ENCODE data around the gene GJC1. TPM values are rescaled to one million over a fixed set of nuclear protein-coding genes. Genes with fewer than 3 reads are reported as not detected.
"Not testable (repeated sequence)": the region's sequence is repeated elsewhere in the genome, so short reads cannot be mapped to it uniquely, and the experiment has no call there.

The GJC1 gene
- total RNA-seq, 2 experiments from 2014 or later = 2.7 to 3.7 TPM

DNA sequence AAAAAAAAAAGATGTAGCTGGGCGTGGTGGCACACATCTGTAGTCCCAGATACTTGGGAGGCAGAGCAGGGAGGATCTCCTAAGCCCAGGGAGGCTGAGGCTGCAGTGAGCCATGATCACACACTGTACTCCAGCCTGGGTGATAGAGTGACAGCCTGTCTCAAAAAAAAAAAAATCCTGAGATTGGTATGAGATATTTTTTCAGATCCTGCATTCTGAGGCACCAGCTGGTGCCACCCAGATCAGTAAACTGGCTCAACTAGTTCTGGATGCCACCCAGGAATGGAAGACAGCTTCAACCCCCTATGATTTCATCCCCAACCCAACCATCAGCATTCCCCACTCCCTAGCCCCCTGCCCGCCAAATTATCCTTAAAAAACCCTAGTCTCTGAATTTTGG lies 7.1 kb upstream of the GJC1 start:
- CTCF ChIA-PET = interaction anchor here (0.7 to 2.2 kb wide), 5 partner anchors 20 to 436 kb away, joined by 3 to 6 read pairs (median 3); no protein-coding TSS in a partner anchor
- ATAC-seq (no peak), DNase-seq (no peak)
- Mint-ChIP-seq H3K4me3 (no peak overlapping the region), H3K36me3 (no peaks in the 10 kb centered on the region), H3K27me3 (peaks cover 18% of the 10 kb centered on the region), H3K9me3 (ENCODE audit: low read depth) (no peaks in the 10 kb centered on the region), H3K4me1 (no peaks in the 10 kb centered on the region), H3K27ac (no peak overlapping the region)

DNA sequence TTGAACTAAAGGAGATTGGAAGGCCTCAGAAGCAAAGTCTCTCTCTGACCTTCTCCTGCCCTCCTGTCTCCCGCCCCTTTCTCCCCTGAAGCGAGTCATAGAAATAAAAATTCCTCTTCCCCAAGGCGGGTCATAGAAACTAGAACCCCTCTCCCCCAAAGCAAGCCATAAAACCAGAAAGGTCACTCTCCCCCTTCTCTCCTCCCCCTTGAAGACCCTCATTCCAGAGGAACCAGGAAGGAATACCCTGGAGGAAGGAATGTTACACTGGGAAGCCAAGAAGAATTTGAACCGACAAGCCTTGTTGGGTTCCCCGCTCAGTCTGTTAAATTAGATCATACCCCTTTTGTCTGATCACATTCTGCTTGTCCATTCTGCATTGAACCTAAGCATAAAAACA lies 2.7 kb upstream of the GJC1 start:
- Mint-ChIP-seq H3K27me3 (peaks cover 52% of the 10 kb centered on the region), H3K4me3 (no peak overlapping the region), H3K9me3 (ENCODE audit: low read depth) (no peaks in the 10 kb centered on the region), H3K4me1 (peaks cover 6% of the 10 kb centered on the region), H3K36me3 (peaks cover 3% of the 10 kb centered on the region), H3K27ac (no peak overlapping the region)
- ATAC-seq = no peak
- CTCF ChIA-PET = interaction anchor here (2.9 kb wide), 1 partner anchor 54 kb away, joined by 21 read pairs; no protein-coding TSS in a partner anchor
- DNase-seq = no peak

DNA sequence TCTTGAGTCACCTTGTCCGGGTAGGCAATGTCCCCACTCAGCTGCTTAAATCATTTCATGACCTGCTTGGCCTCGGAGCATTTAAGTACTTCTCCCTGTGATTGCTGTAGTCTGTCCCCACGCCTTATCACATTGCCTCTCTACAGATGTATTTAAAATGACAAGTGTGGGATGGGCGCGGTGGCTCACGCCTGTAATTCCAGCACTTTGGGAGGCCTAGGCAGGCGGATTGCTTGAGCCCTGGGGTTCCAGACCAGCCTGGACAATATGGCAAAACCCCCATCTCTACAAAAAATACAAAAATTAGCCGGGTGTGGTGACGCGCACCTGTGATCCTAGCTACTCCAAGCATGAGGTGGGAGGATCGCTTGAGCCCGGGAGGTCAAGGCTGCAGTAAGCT lies 1.3 kb upstream of the GJC1 start:
- peaks cover 6% of the 10 kb centered on the region for H3K4me1 Mint-ChIP-seq
- H3K9me3 Mint-ChIP-seq (ENCODE audit: low read depth) = no peaks in the 10 kb centered on the region
- CTCF ChIA-PET = interaction anchor here (0.5 to 2.9 kb wide), 3 partner anchors 53 to 321 kb away, joined by 3 to 21 read pairs (median 4); partner anchors contain the start of gene ACBD4
- peaks cover 64% of the 10 kb centered on the region for H3K27me3 Mint-ChIP-seq
- no peak overlapping the region for H3K4me3 Mint-ChIP-seq
- ATAC-seq = no peak
- peaks cover 3% of the 10 kb centered on the region for H3K36me3 Mint-ChIP-seq
- no peak for DNase-seq
- H3K27ac Mint-ChIP-seq = no peak overlapping the region

DNA sequence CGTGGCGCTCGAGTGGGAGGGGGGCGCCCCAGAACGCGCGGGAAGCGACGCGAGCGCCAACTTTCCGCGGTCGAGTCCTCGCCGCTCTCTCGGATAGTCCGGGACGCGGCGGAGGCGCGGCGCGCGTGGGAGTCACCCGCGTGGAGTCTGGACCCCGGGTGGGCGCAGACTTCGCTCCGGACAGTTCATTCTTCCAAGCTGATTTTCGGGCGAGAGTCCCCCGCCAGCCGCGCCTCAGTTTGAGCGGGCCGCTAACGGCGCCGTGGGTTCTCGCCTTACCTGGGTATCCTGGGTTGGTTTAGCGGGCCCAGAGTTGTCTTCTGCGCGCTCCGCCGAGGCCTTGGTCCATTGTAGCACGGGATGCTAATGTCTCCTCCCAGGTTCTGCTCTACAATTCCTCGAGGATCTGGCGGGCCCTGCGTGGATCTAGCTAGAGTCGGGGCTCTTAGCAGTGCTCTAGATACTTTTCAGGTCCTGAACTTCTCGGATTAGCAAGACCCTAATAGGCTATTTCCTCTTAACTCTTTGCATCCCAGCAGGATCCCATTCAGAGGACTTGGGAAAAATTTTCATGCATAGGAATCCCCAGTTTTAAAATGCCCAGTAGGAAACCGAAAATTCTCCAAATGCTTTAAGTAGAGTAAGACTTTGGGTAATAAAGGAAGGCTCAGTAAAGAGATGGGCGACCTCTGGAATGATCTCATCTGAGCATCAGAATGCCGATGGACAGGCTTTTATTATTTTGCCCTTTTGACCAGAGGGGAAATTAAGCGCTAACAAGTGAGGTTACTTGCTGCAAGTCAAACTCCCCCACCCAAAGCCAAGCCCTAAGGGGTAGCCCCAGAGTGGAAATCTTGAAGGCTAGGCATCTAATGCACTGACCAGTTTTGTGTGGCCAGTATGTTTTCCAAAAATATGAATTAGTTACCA lies 537 bp upstream of the GJC1 start:
- ATAC-seq (peak; percentile 37), DNase-seq (no peak)
- CTCF ChIA-PET = interaction anchor here (0.5 to 2.9 kb wide), 3 partner anchors 52 to 322 kb away, joined by 3 to 21 read pairs (median 4); partner anchors contain the start of gene ACBD4
- Mint-ChIP-seq H3K9me3 (ENCODE audit: low read depth) (no peaks in the 10 kb centered on the region), H3K4me1 (peaks cover 6% of the 10 kb centered on the region), H3K27me3 (peaks cover 66% of the 10 kb centered on the region), H3K27ac (no peak overlapping the region), H3K4me3 (peak overlapping the region; percentile 53), H3K36me3 (peaks cover 3% of the 10 kb centered on the region)

DNA sequence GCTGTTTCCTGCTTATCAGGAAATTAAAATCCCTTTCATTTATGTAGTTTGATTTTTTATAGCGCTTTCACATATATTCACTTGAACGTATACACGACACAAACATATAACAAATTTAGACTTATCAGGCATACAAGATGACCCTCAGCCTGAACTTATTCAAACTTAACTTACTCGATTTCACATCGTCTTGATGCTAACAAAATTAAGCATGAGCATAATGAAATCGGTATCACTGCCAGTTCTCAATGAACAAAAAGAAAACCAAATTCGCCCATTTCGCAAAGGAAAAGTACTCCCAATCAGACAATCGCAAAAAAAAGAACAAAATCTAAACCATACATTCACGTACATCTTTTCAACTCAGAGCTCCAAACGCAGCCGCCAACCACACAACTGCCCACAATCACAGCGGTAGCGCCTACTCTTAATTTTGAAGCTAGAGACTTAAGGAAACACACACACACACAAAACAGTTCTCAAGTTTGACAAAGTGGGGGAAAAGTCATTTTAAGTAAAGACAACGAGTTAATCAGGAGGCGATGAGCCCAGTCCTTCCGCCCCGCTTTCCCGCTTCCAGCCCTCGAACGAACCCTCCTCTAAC lies 1.1 kb downstream of the GJC1 start:
- no peak overlapping the region for H3K27ac Mint-ChIP-seq
- no peak for ATAC-seq
- no peaks in the 10 kb centered on the region for H3K9me3 Mint-ChIP-seq (ENCODE audit: low read depth)
- H3K27me3 Mint-ChIP-seq = peaks cover 64% of the 10 kb centered on the region
- peaks cover 6% of the 10 kb centered on the region for H3K4me1 Mint-ChIP-seq
- CTCF ChIA-PET = interaction anchor here (1.0 to 1.7 kb wide), 2 partner anchors 50 to 54 kb away, joined by 4 to 13 read pairs; no protein-coding TSS in a partner anchor
- peak; percentile 52 for DNase-seq
- H3K36me3 Mint-ChIP-seq = peaks cover 3% of the 10 kb centered on the region
- H3K4me3 Mint-ChIP-seq = peak overlapping the region; percentile 61

DNA sequence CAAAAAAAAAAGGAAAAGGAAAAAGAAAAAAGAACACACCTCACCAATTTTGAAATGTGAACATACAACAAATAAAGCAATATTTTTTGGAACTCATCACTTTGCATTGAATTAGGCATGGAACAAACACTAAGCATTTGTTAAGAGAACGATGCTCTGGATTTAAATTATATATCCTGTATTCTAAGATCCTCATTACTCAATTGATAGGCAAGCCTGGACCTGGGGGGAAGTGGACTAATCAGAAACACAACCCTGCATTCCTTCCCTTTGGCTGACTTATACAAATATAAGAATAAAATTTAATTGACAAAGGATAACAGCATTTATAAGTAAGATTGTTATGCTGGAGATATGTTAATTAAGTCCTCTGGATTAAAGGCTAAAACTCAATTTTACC lies 2.2 kb downstream of the GJC1 start:
- peaks cover 55% of the 10 kb centered on the region for H3K27me3 Mint-ChIP-seq
- H3K4me1 Mint-ChIP-seq = peaks cover 6% of the 10 kb centered on the region
- H3K27ac Mint-ChIP-seq = no peak overlapping the region
- no peak for DNase-seq
- H3K36me3 Mint-ChIP-seq = peaks cover 3% of the 10 kb centered on the region
- CTCF ChIA-PET = interaction anchor here (1.7 kb wide), 1 partner anchor 48 kb away, joined by 13 read pairs; no protein-coding TSS in a partner anchor
- H3K9me3 Mint-ChIP-seq (ENCODE audit: low read depth) = no peaks in the 10 kb centered on the region
- no peak for ATAC-seq
- H3K4me3 Mint-ChIP-seq = no peak overlapping the region

DNA sequence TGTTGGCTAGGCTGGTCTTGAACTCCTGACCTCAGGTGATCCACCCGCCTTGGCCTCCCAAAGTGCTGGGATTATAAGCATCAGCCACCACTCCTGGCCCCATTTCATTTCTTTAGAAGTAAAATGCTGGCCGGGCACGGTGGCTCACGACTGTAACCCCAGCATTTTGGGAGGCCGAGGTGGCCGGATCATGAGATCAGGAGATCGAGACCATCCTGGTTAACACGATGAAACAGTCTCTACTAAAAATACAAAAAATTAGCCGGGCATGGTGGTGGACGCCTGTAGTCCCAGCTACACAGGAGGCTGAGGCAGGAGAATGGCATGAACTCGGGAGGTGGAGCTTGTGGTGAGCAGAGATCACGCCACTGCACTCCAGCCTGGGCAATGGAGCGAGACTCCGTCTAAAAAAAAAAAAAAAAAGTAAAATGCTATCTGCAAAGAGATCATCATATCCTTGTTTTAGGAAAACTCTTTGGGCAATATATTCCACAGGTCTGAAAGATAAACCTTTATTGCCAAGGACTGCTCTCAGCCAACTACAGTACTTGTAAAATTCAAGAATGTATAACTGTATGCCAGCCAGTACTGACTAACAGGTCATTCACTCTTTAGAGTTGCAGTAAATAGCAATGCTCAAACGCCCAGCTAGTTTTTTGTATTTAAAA lies 3.8 kb downstream of the GJC1 start:
- Mint-ChIP-seq H3K27me3 (peaks cover 39% of the 10 kb centered on the region), H3K4me3 (no peak overlapping the region), H3K4me1 (peaks cover 6% of the 10 kb centered on the region), H3K36me3 (peaks cover 3% of the 10 kb centered on the region), H3K9me3 (ENCODE audit: low read depth) (no peaks in the 10 kb centered on the region), H3K27ac (no peak overlapping the region)
- DNase-seq (no peak), ATAC-seq (no peak)
- CTCF ChIA-PET = interaction anchor here (0.6 to 1.0 kb wide), 2 partner anchors 47 to 565 kb away, joined by 3 read pairs; no protein-coding TSS in a partner anchor

DNA sequence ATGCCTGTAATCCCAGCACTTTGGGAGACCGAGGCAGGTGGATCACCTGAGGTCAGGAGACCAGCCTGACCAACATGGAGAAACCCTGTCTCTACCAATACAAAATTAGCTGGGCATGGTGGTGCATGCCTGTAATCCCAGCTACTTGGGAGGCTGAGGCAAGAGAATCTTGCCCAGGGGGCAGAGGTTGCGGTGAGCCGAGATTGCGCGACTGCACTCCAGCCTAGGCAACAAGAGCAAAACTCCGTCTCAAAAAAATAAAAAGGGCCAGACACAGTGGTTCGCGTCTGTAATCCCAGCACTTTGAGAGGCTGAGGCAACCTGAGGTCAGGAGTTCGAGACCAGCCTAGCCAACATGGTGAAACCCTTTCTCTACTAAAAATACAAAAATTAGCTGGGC lies 4.9 kb downstream of the GJC1 start:
- ATAC-seq = not testable (repeated sequence)

DNA sequence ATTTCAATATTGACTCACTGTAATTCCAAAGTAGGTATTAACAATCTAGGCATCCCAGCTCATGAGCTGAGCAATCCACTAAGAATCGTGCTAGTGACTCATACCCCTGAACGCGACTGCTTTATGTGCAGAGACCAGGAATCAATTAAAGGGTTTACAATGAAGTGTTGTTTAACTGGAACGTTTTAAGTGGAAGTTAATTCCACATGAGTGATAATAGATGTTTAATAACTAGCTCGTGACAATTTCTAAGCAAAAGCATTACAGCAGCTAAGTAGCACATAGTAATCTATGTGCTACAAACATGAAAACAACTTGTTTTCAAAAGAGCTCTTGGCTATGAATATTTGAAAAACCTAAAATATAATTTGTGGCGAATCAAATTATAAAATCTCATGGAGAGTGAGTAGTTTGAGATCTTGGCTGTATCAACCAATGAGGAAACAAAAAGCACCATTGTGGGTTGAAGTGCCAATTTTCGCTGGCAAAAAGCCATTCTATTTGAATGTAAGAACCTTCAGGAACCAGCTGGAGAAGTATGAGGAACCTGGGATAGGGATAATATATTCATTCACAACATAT lies 9.4 kb downstream of the GJC1 start:
- ATAC-seq (no peak), DNase-seq (no peak)
- Mint-ChIP-seq H3K9me3 (ENCODE audit: low read depth) (no peaks in the 10 kb centered on the region), H3K4me3 (no peak overlapping the region), H3K27ac (no peak overlapping the region), H3K27me3 (peaks cover 18% of the 10 kb centered on the region), H3K4me1 (no peaks in the 10 kb centered on the region), H3K36me3 (no peaks in the 10 kb centered on the region)
- CTCF ChIA-PET = interaction anchor here (0.7 kb wide), 1 partner anchor 12 kb away, joined by 3 read pairs; no protein-coding TSS in a partner anchor

More for the DNA sequence above, 4.9 kb downstream of the GJC1 start:
- not testable (repeated sequence) for H3K4me3 Mint-ChIP-seq; H3K27ac Mint-ChIP-seq; H3K4me1 Mint-ChIP-seq; DNase-seq; H3K36me3 Mint-ChIP-seq; H3K9me3 Mint-ChIP-seq (ENCODE audit: low read depth)
- peaks cover 38% of the 10 kb centered on the region for H3K27me3 Mint-ChIP-seq
- CTCF ChIA-PET = interaction anchor here (0.6 kb wide), 1 partner anchor 532 kb away, joined by 4 read pairs; no protein-coding TSS in a partner anchor

DNA sequence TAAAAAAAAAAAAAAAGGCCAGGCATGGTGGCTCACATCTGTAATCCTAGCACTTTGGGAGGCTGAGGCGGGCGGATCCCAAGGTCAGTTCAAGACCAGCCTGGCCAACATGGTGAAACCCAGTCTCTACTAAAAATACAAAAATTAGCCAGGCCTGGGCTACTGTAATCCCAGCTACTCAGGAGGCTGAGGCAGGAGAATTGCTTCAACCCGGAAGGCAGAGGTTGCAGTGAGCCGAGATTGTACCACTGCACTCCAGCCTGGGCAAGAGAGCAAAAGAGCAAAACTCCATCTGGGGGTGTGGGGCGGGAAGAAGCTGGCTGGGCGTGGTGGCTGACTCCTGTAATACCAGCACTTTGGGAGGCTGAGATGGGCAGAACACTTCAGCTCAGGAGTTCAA lies 11.6 kb downstream of the GJC1 start:
- CTCF ChIA-PET; H3K27ac Mint-ChIP-seq; H3K4me1 Mint-ChIP-seq; H3K9me3 Mint-ChIP-seq (ENCODE audit: low read depth); H3K4me3 Mint-ChIP-seq; DNase-seq; ATAC-seq; H3K36me3 Mint-ChIP-seq: not testable (repeated sequence)
- H3K27me3 Mint-ChIP-seq = peaks cover 20% of the 10 kb centered on the region

DNA sequence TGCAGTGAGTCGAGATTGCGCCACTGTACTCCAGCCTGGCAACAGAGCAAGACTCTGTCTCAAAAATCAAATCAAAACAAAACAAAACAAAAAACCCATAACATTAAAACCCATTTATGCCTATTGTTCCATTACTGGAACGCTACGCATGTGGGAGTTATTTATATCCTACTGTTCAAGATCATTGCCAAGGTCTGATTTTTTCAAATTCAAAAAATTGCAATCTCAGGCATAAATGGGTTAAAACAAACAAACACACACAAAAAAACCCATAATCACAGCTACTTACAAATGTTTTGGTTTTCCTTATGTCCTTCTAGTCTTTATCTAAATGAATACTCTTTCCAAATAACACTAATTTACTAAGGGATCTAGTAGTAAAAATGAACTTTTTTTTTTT lies 17.8 kb downstream of the GJC1 start:
- DNase-seq (no peak), ATAC-seq (no peak)
- Mint-ChIP-seq H3K9me3 (ENCODE audit: low read depth) (no peaks in the 10 kb centered on the region), H3K27ac (no peak overlapping the region), H3K4me1 (no peaks in the 10 kb centered on the region), H3K27me3 (peaks cover 14% of the 10 kb centered on the region), H3K36me3 (no peaks in the 10 kb centered on the region), H3K4me3 (no peak overlapping the region)
- CTCF ChIA-PET = interaction anchor here (1.1 kb wide), 1 partner anchor 35 kb away, joined by 3 read pairs; no protein-coding TSS in a partner anchor

DNA sequence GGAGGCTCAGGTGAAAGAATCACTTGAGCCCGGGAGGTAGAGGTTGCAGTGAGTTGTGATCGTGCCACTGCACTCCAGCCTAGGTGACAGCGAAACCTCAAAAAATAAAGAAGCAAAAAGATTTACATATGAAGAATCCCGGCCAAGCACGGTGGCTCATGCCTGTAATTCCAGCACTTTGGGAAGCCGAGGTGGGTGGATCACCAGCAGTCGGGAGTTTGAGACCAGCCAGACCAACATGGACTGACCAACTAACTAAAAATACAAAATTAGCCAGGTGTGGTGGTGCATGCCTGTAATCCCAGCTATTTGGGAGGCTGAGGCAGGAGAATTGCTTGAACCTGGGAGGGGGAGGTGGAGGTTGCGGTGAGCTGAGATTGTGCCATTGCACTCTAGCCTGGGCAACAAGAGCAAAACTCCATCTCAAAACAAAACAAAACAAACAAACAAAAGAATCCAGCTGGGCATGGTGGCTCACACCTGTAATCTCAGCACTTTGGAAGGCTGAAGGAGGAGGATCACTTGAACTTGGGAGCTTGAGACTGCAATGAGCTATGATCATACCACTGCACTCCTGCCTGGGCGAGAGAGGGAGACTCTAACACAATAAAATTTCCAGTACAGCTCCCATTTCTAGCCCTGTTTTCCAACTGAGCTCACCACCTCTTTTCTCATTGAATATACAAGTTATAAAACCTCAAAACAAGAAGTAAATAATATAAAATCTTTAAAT lies 21.3 kb downstream of the GJC1 start:
- H3K4me3 Mint-ChIP-seq; H3K9me3 Mint-ChIP-seq (ENCODE audit: low read depth); H3K36me3 Mint-ChIP-seq; H3K27ac Mint-ChIP-seq; H3K4me1 Mint-ChIP-seq; ATAC-seq; DNase-seq: not testable (repeated sequence)
- H3K27me3 Mint-ChIP-seq = peaks cover 22% of the 10 kb centered on the region
- CTCF ChIA-PET = interaction anchor here (0.6 to 0.8 kb wide), 2 partner anchors 11 to 12 kb away, joined by 3 read pairs; no protein-coding TSS in a partner anchor
